Measurements from ENCODE around the gene FUBP1.

The FUBP1 gene

DNA sequence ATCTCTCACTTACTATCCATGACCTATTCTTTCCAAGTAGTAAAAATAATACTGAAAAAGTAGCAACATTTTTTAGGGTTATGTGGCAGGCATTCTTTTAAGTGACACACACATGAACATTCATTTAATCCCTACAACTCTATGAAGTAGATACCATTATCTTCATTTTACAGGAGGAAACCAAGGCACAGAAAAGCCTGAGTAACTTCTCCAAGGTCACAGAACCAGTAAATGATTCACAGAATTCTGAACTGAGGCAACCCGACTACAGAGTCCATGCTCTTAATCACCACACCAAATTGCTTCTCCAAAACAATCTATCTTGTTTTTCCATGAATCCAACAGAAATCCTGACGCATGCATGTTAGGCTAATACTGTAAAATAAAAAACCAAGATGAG is 17.5 kb downstream of the FUBP1 start:
- in situ Hi-C loops (cut with MboI; ENCODE audit: low pct_unique_long_range_greater_than_20kb, low sequenced_read_pairs, unreplicated experiment) = no loop called here
- TF ChIP-seq, protein P1, sequence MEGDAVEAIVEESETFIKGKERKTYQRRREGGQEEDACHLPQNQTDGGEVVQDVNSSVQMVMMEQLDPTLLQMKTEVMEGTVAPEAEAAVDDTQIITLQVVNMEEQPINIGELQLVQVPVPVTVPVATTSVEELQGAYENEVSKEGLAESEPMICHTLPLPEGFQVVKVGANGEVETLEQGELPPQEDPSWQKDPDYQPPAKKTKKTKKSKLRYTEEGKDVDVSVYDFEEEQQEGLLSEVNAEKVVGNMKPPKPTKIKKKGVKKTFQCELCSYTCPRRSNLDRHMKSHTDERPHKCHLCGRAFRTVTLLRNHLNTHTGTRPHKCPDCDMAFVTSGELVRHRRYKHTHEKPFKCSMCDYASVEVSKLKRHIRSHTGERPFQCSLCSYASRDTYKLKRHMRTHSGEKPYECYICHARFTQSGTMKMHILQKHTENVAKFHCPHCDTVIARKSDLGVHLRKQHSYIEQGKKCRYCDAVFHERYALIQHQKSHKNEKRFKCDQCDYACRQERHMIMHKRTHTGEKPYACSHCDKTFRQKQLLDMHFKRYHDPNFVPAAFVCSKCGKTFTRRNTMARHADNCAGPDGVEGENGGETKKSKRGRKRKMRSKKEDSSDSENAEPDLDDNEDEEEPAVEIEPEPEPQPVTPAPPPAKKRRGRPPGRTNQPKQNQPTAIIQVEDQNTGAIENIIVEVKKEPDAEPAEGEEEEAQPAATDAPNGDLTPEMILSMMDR (IDR thresholded peaks at IDR 0.05; ENCODE audit: extremely low read depth, insufficient read depth, missing control alignments) = no peak

DNA sequence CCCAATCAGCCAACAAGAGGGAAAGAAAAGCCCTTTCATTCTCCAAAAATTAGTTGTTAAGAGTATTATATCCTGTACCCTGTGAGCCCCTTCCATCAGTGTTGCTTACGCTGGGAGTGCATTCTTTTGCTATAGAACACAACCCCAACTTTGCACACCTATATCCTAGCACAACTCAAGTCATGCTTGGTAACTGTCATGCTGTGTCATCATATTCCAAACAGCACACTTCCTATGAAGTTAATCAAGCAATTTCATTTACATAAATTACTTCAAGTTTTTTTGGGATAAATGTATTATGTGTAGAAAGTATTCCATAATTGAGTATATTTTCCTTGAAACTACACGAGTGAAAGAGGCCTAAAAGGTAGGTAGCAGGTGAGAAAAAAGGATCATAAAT is 20.0 kb downstream of the FUBP1 start:
- DNase-seq (ENCODE audit: low spot score) = no peak
- in situ Hi-C loops (cut with MboI; ENCODE audit: low pct_unique_long_range_greater_than_20kb, low sequenced_read_pairs, unreplicated experiment) = no loop called here
- TF ChIP-seq, protein P1 (IDR thresholded peaks at IDR 0.05; ENCODE audit: extremely low read depth, insufficient read depth, missing control alignments) = no peak

More for the DNA sequence above, 17.5 kb downstream of the FUBP1 start:
- DNase-seq (ENCODE audit: low spot score) = no peak

DNA sequence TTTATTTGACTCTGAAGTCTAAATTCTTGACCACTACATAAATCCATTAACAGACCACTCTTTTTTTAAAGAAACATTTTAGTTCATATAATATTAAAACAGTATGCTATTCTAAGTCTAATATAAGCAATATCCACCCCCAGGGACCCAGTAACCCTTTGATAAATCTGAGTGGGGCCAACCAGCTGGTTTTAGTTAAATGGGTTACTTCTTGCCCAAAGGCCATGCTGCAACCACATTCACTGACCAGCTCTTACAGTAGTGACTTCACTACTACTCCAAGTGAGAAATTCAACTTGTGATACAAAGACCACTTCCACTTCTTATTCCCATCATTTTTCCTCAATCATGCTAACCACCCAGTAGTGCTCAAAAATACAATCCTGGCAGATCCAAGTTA is 20.5 kb downstream of the FUBP1 start:
- TF ChIP-seq, protein P1 (IDR thresholded peaks at IDR 0.05; ENCODE audit: extremely low read depth, insufficient read depth, missing control alignments) = no peak
- DNase-seq (ENCODE audit: low spot score) = no peak
- in situ Hi-C loops (cut with MboI; ENCODE audit: low pct_unique_long_range_greater_than_20kb, low sequenced_read_pairs, unreplicated experiment) = no loop called here

DNA sequence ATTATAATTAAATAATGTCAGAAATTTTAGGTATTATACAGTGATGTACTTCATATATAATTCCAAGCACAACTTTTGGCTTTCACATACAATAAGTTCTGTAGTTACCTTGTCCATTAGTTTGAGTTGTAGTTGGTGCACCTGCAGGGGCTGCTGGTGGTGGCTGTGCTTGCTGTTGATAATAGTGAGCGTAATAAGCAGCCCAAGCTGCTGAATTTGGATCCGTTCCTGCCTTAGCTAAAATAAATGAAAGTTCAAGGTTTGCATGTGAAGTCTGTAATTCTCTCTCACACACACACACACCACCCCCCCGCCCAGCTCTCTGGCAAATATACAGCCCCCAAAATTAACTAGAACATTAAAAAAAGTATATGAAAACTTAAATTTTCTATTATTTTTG is 22.4 kb downstream of the FUBP1 start:
- in situ Hi-C loops (cut with MboI; ENCODE audit: low pct_unique_long_range_greater_than_20kb, low sequenced_read_pairs, unreplicated experiment) = no loop called here
- DNase-seq (ENCODE audit: low spot score) = no peak
- TF ChIP-seq, protein P1 (IDR thresholded peaks at IDR 0.05; ENCODE audit: extremely low read depth, insufficient read depth, missing control alignments) = no peak

DNA sequence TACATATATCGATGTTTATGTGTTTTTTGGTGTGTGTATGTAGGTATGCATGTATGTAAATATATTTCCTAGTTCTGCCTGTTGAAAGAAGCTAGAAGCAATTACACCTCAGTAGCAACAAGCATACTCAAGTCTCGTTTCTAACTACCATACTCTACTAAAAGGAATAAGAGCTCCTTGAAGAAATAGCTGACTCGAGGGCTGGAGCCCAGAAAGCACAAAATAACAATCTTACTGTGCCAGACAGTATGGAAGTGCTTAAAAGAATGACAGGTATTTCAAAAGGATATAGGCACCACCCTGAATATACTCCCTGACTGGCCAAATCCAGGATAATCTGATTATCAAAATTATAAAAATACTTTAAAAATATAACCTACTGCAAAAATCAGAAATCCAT is 23.2 kb downstream of the FUBP1 start:
- no peak for DNase-seq (ENCODE audit: low spot score)
- TF ChIP-seq, protein P1 (IDR thresholded peaks at IDR 0.05; ENCODE audit: extremely low read depth, insufficient read depth, missing control alignments) = no peak
- in situ Hi-C loops (cut with MboI; ENCODE audit: low pct_unique_long_range_greater_than_20kb, low sequenced_read_pairs, unreplicated experiment) = no loop called here

DNA sequence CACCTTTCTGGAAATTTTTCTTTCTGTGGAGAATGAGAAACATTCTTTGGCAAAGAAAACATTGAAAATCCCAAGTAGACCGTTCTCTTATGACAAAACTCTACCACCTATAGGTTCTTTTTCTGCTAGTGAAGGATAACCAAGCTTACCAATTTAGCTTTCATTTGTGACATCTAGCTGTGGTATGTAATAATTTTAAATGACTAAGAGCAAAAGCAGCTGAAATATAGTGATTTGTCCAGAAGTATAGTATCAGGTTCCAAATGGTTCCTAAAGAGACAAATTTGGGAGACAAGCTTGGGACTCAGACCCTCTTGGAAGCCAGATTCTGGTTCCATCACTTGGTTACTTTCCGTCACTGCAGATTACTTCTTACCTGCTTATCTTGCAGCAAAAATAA is 24.4 kb downstream of the FUBP1 start:
- in situ Hi-C loops (cut with MboI; ENCODE audit: low pct_unique_long_range_greater_than_20kb, low sequenced_read_pairs, unreplicated experiment) = no loop called here
- DNase-seq (ENCODE audit: low spot score) = no peak
- TF ChIP-seq, protein P1 (IDR thresholded peaks at IDR 0.05; ENCODE audit: extremely low read depth, insufficient read depth, missing control alignments) = no peak

DNA sequence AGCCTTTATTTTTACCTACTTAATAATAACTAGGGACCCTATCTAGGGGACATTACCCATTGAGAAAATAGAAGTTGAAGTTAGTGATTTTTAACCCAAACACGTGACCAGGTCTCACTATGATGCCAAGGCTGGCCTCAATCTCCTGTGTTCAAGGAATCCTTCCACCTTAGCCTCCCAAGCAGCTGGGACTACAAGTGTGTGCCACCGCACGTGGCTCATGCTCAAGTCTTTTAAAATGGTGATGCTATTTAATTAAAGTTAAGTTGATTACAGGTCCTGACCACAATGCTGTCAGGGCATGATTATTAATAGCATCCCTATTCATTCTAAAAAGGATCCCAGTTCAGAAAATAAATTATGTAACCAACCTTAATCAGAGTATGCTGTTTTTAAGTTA is 25.0 kb downstream of the FUBP1 start:
- in situ Hi-C loops (cut with MboI; ENCODE audit: low pct_unique_long_range_greater_than_20kb, low sequenced_read_pairs, unreplicated experiment) = no loop called here
- TF ChIP-seq, protein P1 (IDR thresholded peaks at IDR 0.05; ENCODE audit: extremely low read depth, insufficient read depth, missing control alignments) = no peak
- DNase-seq (ENCODE audit: low spot score) = no peak
